Activated CD8-positive, alpha-beta memory T cell treated with anti-CD3 and anti-CD28 coated beads, Interleukin-2, amount 50 U/mL, for 48 hours (primary cell): ENCODE data around the gene PHF24.

Source experiments
- DNase-seq: peaks from one replicate; pipeline ENCODE4 v3.0.0-alpha.2; 2020

Gene PHF24

DNA sequence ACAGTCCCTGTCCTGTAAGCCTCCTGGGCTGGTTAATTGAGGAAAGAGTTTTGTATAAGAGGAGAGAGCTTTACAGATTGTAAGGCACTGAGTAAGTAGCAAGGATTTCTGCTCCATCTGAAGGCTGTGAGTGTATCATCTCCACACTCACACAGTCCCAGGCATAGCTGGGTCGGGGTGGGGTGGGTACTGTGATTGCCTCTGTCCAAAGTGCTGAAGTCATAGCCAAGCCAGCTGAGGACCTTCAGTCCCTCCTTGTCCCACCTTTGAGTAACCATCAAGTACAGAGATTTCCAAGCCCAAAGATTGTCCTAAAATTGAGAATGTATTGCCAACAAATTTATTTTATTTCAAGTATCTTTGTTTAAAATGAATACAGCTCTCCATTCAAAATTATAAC lies 26.0 kb downstream of the PHF24 start:
- no peak for DNase-seq

DNA sequence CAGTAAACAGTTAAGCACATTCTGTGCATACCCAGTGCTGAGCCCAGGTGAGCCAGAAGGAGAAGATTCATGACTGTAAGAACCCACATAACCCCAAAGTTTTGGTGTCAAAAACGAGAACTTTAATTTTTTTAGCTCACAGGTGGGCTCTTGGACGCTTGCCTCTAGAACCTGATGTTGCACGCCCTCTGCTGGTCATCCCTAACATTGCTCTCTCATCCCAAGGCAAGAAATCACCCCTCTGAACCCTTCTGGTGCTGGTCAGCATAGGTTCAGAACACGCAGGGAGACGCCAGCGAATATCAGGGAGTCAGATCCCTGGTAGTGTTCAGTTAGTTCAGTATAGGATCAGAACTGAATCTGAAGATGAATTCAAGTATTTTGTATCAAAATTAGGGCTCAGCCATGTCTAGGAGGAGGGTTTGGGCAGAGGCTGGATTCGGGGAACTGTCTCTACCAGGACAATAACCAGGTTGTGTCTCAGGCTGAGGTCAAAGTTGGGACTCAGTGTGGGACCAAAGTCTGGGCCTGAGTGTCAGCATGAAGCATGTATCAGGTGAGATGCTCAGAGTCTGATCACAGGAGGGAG lies 27.3 kb downstream of the PHF24 start:
- peak; percentile 86 for DNase-seq

DNA sequence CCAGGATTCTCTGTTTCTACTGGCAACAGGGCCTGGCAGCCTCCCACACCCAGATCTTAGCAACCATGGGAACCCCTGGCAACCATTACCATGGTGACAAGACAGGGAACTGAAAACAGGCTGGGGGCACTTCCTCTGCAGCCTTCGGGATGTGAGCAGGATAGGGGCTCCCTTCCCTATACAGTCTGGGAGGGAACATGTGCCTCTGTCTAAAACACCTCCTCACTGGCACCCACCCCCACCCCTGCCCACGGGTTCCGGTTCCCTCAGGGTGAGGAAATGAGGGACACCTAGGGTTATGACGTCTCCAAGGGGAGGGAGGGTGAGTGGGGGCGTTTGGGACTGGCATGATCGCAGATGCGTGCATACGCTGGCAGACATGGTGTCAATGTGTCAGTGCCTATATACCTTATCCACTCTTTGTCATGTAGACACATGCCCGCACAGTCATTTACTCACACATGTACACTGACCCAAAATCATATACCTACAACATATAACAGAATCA lies 28.5 kb downstream of the PHF24 start:
- DNase-seq = peak; percentile 67

DNA sequence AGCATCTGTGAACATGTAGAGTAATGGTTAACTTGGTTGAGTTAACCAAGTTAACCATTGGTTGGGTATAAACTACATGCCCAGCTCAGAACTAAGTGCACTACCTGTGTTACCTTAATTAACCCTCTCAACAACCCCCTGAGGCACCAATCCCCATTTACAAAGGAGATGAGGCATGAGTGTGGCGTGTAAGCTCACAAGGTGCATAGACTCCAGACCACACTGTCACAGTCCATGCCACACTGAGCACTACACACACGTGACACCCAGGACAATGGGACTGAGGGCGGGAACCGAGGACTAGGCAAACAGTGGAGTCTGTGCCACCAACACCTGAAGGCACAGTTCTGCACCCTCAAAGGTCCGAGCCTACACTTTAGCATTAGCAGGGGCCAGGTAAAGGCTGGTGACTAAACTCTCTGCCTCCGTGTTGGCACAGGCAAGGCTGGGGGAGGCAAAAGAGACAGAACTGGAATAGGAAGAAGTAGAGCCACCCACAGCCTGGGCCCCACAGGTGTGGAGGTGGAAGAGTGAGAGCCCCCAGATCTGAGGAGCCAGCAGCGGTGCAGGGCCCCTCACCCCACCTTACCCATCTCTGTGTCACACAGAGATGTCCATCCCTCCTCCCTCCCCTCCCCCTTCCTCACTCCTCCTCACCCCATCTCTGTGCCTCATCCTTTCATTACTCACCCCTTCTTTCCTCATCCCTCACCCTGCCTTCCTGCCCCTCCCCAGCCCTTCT lies 29.2 kb downstream of the PHF24 start:
- no peak for DNase-seq

DNA sequence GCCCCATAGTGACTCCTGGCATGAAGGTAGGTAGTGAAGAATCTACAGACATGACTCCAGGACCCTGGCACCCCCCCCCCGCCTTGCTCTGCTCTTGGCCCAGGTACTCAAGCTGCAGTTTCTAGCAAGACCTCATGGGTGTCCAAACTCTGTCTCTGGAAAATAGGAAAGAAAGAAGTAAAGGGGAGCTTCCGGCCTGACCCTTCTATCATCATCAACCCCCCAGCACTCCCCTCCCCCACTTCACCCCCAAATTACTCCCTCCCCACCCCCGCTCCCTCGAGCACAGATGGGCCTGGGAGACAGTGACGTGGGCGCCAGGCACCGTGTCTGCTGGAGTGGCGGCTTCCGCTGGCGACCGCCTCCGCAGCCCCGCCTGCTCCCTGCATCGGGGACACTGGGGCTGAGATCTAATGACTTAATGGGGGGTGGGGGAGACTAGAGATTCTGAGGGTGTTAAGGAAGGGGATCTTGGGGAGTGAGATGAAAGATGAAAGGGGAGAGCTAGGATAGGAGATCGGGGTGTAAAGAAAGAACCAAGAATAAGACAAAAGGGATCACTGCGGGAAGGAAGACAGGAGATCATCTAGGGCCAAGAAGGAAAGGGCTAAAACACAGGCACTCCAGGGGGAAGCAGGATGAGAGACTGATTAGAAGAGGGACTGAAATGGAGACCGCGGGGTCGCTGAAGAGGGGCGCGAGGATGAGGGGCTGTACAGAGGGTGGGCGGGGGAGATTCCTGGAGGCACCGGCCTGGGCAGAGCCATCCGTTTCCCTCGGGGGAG lies 30.3 kb downstream of the PHF24 start:
- DNase-seq = peak; percentile 69

DNA sequence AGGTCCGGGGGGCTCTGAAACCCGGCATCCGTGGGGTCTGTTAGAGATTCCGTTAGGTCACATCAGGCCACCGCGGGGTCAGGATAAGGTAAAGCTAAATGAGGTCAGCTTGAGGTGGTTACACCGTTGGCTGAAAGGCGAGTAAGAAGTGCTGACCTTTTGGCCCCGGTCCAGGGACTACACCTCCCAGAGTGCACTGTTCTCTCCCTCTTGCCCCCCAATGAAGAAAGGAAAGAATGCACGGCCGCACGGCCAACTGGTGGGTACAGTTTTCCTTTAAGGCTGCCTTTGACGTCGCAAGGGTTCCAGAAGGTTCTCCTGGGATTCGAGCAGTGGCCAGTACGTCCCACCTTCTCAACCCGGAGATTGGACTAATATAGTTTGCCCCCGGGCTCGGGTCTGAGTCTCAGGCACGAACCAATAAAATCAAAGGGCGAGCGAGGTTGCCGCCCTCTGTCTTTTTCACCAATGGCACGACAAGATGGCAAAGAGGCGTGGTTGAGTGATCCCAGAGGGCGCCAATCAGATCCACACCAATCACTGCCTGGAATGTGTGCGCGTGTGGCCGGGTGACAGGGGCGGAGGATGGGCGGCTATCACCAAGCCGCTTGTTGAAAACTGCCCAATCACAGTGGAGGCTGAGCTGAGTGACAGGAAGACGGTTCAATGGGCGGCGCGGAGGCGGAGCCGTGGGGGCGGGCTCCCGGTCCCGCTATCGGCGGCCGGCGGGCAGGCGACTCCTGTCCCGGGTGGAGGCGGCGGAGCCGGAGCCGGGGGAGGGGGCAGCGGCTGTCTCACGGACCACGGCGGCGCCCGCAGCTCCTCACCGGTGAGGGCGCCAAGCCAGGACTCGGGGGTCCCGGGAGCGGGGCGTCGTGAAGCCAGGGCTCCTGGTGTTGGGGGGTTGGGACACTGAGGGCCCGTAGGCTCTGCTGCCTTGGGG lies 31.2 kb downstream of the PHF24 start, which contains the start of gene DNAJB5:
DNAJB5 (plus strand) TSS at position 743 of the 943 bp plus-strand sequence. CDS start 886 bp downstream, outside the sequence.
- DNase-seq = peak; percentile 98

DNA sequence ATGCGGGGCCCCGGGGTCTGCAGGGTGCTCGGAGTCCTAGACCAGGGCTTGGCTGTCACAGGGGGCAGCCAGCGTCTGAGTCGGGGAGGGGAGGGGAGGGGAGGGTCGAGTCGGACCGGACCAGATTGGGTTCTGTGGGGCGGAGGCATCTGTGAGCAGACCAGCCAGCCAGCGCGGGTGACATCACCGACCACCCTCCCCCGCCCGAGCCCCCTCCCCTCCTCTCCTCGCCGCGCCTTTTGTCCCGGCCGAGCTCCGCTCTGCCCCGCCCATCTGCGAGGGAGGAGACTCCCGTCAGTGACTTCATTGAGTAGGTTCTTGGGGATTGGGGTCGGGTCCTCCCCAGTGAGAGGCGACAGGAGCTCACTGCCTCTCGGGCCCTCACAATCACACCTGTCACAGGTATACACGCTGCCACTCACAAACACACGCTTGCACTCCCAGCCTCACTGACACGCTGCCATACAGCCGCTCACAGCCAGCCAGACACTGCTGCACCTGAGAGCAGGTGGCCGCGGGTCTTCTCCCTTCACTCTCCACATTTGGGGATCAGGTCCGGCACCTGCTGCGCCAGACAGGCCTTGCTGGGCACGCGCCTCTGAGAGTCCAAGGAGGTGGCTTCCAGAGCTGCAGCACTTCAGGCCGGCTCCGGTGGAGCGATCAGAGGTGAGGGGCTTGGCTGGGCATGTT lies 32.0 kb downstream of the PHF24 start:
- peak; percentile 62 for DNase-seq

DNA sequence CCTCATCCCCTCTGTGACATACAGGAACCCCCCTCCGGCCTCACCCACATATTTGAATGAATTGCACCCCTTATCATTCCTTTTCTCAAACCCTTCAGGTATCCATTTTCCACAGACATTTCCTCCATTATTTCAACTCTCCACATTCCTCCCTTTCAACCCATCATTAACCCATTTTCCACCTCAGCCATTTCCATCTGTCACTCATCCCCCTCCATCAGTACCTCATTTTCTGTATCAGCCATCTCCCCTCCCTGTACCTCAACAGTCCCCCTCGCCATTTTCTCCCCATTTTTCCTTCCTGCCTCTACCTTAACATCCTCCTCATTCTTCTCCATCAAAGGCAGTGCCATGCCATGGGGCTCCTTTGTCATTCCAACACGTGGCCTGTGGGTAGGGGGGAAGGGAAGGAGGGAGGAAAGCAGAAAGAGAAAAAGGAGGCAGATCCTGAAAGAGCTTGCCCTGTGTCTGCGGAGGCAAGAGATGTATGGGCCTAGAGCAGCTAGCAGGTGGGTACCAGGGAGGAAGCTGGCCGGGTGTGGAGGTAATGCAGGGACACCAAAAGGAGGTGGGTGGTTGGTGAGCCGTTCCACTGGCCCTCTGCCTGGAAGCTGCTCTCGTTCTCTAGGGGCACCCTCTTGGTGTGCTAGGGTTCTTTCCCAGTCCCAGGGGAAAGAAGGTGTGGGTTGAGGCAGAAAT lies 33.0 kb downstream of the PHF24 start:
- no peak for DNase-seq

DNA sequence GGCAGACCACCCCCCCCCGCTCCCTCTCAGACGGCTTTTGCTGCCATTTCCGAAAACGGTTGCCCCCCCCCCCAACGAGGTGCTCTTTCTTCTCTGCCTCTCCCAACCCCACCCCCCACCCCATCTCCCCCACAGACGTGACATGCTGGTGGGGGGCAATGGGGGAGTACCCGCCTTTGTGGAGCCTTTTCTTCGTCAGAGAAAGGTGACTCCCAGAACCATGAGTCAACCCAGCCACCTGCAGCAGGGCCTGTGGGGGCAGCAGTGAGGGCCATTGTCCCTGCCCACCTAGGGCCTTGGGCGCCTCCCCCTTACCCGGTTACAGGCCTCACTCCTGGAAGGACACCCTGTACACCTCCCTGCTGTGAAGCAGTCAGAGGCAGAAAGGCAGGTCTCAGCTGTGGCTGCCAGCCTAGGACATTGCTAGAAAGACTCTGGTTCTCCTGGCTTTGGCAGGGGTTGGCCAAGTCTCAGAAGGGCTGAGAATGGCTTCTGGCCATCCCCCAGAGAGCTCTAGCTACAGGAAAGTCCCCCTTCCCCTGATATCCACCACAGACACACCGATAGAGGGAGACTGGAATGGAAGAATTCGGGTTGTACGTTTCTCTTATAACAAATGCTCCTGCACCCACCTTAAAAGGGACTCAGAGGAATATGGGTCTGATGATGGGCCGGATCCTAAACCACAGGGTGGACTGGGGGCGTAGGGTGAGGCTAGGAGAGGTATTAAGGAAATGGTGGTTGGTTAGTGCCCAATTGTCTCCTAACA lies 33.7 kb downstream of the PHF24 start:
- peak; percentile 69 for DNase-seq

DNA sequence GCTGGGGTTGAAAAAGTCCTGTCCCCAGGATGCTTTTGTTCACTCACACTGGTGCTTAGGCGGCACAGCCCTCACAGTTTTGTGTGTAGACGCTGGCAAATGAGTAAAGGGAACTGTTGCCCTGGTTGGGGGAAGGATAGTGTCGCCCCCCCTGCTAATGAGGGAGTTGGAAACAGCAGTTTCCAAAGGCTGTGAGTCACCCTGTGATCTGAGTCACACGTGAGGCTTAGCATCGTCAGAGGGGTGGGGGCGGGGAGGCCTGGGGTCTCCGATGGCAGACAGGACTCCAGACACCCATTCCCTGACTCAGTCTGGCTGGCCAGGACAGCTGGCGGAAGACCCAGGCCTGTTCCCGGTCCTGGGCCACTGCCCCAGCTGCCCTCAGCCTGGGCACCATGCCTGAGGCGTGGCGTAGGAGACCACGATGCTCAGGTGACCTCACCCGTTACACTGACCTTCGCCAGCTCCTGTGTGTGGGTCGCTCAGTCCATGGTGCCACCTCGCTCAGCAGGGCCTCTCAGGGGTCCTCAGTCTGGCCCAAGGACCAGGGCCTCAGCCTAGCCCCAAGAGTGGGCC lies 34.4 kb downstream of the PHF24 start:
- DNase-seq = peak; percentile 68

DNA sequence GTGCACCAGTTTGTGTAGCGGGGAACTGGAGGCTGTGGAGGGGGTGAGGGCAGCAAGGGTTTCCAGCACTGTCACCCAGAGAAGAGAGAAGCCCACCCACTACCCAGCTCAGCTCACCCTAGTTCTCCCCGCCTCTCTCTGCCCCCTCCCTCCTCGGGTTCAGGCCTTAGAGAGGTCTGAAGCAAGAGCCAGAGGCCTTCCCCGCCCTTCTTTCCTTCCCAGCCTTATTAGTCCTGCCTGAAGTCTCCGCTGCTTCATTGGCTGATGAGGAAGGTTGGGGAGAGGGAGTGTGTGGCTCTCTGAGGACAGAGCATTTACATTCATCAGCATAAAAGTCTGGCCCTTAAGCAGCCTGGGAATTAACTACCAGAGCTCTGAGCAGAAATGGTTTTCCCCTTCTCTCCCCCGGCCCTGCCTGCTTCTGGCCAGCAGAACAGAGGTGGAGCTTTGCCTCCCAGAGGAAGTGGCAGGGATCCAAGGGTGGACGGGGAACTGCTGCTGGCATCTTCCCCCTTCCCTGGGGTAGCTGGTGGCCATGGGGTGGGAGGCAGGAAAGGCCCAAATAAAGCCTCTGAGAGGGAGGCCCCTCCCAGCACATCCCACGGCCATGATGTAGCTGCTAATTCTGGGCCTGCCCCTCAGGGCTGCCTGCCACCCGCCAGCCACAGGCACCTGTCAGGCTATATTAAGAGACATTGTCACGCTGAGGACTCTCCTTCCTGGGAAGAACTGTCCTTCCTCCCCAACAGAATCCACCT lies 35.6 kb downstream of the PHF24 start:
- peak; percentile 39 for DNase-seq

DNA sequence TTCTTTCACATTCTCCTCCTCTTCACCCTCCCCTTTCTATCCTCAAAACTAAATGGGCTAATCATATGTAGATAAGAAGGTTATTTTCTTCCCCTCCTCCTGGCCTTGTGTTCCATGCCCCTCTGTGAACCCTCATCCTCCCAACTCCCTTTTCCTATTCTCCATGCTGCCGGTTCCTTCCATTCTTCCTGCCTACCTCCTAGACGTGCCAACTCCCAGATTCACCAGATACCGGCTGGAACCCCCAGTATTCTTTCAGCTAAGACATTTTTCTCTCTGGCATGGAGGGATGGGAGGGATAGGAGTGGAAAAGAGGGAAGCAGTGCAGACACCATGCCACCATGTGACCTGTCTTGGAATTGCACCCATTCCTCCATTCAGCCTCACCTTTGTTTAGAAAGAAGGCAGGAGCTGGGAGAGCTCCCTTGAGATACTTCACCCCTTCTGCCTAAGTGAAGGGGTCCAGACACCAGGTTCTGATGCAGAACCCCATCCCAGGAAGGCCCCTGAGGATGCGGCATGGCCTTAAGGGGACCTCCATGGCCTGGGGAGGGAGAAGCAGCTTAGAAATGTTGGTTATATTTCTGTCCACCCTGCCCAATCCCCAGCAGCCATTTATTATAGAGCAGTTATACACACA lies 36.3 kb downstream of the PHF24 start:
- peak; percentile 29 for DNase-seq

DNA sequence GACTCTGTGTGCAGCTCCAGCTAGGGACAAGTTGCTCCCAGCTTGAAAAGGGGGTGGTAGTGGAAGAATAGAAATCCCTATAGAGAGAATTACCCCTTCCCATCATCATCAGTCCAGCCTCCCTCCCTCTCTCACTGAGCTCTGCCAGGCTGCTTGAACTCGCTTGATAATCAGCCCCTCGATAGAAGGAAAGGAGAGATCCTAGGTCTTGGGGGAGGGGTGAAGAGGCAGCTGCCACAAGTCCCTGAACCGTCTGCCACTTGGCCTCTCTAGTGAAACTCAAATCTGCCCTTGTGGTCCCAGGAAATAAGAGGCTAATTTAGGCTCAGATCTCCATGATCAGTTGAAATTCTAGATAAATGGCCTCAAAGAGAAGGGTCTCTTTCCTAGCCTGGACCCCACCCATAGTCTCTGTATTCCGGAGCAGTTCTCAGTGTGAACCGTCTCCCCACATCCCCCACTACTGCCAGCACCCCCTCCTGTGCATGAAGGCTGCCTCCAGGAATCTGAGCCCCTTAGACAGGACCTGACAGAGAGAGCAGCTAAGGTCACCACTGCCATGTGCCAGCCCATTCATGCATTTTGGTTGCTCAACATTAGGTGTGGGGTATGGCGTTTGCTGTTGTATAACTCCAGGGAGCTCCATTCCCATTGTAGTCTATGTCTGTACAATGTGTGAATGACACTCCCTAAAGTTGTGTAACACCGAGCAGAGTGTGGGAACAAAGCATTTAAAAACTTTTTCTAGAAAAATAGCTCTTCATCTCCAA lies 37.0 kb downstream of the PHF24 start:
- DNase-seq = no peak

DNA sequence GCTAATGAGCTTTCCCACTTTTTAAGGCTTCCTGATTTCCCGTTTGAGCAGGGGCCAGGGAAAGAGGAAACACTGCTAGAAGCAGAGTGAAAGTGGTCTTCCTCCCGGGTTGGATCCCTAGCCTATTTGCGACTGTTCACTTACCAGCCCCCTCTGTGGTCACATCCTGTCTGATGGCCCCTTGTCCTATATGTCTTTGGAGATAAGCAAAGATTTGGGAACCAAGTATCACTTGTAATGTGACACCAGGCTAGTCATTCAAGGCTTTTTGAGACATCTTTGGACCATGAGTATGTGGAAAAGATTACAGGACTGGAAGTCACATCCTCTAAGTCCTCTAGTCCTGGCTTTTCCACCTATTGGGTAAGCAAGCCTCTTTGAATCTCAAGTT lies 37.6 kb downstream of the PHF24 start:
- DNase-seq = no peak

DNA sequence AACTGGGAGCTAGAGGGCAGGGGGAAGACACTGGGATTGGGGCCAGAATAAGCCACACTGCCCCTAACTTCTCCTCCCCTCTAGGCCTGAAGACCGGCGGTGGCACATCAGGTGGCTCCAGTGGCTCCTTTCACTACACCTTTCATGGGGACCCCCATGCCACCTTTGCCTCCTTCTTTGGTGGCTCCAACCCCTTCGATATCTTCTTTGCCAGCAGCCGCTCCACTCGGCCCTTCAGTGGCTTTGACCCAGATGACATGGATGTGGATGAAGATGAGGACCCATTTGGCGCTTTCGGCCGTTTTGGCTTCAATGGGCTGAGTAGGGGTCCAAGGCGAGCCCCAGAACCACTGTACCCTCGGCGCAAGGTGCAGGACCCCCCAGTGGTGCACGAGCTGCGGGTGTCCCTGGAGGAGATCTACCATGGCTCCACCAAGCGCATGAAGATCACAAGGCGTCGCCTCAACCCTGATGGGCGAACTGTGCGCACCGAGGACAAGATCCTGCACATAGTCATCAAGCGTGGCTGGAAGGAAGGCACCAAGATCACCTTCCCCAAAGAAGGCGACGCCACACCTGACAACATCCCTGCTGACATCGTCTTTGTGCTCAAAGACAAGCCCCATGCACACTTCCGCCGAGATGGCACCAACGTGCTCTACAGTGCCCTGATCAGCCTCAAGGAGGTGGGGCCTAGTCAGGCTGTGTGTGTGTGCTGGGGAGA lies 38.3 kb downstream of the PHF24 start:
- DNase-seq = no peak

DNA sequence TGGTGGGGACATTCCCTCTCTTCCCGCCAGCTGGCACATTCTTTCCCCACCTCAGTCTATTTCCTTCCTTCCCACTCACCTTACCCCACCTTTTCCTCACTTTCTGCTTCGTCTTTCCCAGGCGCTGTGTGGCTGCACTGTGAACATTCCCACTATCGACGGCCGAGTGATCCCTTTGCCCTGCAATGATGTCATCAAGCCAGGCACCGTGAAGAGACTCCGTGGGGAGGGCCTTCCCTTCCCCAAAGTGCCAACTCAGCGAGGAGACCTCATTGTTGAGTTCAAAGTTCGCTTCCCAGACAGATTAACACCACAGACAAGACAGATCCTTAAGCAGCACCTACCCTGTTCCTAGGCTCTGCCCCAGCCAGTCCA lies 38.8 kb downstream of the PHF24 start:
- DNase-seq = no peak

DNA sequence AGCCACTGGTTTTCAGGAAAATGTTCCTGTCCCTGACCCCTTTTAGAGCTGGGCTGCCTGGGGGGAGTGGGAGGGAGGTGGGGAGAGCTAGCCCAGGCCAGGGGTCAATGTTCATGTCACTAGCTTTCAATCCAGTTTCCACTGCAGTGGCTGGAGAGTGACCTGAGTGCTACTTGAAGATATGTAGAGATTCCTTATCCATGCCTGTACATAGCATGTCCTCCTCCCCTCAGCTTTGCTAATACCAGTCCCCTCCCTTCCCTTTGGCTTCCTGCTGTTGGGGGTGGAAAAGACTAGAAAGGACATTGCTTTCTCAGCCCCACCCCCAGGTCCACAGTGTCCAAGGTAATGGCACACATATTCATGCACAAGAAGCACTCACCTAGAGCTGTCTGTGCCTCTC lies 39.3 kb downstream of the PHF24 start:
- no peak for DNase-seq
